ENCODE results near the gene CAMKK1.

Gene CAMKK1

DNA sequence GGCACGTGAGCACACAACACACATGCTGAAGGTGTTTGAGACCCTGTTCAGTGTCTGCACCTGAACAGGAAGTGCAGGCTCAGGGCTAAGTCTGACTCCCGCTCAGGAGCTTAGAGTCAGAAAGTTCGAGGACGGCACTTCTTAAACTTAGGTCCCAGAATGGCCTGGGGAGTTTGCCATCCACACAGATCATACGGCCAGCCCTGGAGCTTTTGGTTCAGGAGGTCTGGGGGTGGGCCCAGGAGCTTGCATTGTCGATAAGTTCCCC is 4.0 kb upstream of the CAMKK1 start:
- no peak for DNase-seq (ENCODE audit: low read depth)

DNA sequence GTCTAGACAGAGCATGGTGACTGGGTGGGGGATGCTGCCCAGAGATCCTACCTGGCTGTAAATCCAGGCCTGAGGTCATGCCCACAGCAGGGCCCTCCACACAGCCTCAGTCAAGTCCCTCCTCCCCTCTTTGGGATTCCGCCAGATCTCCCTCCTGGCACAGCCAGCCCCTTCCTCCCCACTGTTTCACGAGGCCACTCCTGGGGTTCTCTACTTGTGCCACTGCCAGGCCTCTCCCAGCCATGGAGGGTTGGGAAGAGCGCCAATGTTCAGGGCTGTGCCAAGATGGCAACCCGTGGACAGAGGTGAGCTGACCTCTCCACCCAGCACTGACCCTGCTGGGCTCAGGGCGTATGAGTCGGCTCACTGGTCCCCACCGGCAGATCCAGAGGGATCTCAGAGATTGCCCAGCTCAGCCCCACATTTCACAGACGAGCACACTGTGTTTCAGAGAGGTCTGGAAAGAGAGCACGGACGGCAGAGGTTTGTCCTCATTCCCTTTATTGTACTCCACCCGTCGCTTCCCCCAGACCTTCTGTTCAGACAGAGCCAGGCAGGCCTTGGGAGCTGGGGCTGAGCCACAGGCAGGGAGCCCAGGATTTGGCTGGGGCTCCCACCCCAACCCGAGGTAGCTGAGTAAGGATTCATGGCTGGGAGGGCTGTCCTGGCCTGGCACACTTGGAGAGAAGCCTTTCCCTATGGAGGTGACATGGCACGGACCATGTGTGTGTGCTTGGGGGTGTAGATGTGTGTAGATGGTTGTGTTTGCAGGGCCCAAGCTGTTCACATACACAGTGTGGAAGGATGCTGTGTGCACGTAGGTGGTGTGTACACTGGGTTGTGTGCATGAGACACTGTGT is 3.5 kb upstream of the CAMKK1 start:
- no peak for DNase-seq (ENCODE audit: low read depth)

DNA sequence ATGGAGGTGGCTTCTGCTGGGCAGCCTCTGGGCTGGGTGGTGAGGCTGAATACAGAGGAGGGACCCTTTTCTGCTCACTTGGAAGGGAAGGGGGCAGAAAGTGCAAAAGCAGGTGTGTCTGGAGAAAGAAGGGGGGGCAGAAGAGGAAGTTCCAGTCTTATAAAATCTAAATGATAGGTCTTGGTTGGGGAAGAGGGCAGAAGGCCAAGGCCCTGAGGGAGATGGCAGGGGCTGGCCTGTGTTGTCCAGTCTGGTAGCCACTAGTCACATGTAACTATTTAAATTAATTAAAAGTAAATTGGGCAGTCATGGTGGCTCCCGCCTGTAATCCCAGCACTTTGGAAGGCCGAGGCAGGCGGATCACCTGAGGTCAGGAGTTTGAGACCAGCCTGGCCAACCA is 2.5 kb upstream of the CAMKK1 start:
- no peak for DNase-seq (ENCODE audit: low read depth)

DNA sequence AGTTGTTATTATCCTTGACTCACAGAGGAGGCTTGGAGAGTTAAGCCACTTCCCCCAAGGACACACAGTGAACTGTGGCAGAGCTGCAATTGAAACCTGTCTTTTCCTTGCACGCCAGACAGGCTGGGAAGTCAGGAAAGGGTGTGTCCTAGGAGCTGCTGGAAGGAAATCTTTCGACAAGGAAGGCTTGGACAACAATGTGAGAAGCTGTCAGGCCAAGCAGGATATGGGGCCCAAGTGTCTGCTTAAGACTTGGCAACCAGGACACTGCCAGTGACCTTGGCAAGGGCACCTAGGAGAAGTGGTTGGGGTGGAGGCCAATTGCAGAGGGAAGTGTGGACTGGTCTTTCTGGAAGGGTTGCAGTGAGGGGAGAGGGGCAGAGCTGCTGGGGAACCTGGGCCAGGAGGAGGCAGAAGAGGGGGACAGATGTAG is 2.1 kb upstream of the CAMKK1 start:
- no peak for DNase-seq (ENCODE audit: low read depth)

DNA sequence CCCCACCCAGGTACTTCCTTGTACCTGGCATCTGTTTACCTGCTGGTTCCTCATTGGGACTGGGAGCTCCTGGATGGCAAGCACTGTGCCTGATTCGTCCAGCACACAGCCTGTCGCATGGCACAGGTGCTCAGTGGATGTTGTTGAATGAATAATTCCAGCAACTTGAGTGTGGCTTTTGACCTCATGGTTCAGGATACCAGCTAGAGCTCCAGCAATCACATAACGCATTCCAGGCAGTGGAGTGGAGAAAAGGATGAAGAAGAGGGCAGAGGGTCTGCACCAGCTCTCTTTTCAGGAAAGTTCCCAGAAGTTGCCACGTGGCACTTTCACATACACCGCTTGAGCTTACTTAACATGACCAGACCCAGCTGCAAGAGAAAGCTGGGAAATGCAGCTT is 1.3 kb upstream of the CAMKK1 start:
- no peak for DNase-seq (ENCODE audit: low read depth)

GRCh38 chr17:3893720-3894116 is 865 bp upstream of the CAMKK1 start:
- no peak for DNase-seq (ENCODE audit: low read depth)

GRCh38 chr17:3892095-3892998 is 506 bp downstream of the CAMKK1 start:
- peak; percentile 73 for DNase-seq (ENCODE audit: low read depth)

- DNase-seq (ENCODE audit: low read depth): no peak
Measured at GRCh38 chr17:3891626-3892094, 1.2 kb downstream of the CAMKK1 start.

DNA sequence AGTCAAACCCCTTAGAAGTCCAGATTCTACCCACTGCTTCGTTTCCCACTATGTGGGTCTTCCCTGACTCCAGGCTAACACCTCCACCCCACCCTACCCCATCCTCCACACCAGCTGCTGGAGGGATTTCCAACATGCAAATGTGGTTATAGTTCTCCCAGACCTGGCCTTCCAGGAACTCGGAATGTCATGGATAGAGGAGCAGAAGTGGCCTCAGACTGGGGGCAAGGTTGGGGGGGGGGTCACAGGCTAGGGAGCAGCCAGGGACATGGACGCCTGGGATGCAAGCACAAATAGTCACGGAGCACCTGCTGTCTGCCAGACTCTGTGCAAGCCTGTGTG is 2.0 kb downstream of the CAMKK1 start:
- DNase-seq (ENCODE audit: low read depth): no peak

DNA sequence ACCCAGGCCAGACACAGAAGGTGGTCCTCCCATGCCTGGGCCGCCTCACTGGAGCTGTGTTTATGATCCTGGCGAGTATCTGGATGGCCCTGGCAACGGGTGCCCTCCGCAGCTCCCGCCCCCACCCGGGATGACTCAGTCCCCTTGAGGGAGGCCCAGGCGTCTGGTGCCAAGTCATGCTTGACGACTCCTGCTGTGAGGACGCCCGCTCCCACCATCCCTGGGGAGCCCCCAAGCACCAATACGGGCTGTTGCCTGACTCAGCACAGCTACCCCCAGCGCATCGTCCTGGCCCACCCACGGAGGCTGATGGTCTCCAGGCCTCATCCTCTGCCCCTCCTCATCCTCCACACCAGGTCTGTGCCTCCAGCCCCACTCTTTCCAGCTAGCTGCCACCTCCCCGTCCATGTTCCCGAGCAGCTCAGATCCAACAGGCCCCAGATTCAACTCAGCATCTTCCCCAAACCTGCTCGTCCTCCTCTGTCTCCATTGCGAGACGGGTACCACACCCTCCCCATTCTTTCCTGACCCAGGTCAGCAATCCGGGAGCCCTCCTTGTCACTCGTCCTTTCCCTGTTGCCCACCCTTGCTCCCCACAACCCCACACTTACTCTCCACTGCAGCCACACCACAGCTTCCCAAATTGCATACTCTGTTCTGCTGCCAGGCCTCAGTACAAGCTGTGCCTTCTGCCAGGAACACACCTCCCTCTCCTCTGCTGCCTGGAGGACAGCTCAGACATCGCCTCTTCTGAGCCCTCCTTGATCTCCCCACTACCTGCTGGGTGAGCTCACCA is 2.6 kb downstream of the CAMKK1 start:
- DNase-seq (ENCODE audit: low read depth): no peak

DNA sequence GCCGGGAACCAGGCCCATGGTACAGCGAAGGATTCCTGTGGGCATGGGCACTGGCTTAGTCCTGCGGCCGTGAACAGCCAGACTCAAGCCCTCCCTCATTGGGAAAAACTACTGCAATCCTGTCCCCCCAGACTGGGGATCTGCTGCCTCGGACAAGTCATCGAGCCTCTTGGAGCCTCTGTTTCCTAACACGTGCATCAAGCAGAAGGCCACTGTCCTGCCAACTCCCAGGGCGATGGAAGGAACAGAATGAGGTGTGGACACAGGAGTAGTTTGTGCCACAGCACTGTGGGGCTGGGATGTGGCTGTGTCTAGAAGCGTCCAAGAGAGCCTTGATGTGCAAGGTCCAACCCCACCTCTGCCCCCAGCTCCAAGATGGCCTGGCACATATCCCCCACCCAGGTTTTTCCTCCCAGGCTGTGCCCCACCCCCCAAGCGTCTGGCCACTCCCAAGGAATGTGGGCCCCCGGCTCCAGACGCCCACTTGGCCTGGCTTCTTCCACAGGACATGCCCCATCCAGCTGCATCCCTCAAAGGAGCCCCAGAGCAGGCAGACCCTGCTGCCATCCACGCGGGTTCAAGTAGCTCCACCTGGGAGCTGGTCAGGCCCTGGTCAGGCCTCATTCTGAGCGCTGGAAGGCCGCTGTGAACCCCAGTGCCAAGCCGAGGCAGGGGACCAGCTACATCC is 3.4 kb downstream of the CAMKK1 start:
- DNase-seq (ENCODE audit: low read depth): no peak

DNA sequence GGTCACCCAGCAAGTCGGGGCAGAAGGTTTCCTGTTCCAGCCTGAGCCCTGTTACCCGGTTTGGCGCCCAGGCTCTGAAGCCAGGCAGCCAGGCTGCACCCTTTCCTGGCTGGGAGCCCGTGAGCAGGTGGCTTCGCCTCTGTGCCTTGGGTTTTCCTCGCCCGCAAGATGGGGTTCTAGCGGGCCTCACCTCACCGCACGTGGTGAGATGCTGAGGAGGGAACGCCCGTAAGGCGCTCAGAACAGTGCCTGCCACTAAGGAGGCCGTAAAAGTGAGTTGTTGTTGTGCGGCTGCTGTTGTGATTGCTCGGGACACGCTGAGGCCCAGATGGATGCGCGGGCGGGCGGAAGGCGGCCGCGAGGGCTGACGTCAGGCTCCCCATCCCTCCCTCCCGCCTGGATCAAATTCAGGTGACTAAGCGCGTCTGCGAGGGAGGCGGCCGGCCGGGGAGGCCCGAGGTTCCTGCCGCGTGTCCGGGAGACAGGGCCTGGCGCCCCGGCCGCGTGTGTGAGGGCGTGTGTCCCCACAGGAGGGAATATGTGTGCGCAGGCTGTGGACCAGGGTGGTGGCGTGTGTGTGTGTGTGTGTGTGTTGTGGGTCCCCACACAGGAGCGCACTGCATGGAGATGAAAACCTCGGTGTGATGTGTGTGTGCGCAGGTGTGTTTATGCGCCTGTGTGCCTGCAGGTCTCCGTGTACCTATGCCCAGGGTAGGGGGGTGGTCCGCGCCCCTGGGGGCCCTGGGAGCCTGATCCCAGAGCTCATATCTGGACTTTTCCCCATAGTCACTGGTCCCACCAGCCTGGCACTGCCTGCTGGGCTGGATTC is 4.3 kb downstream of the CAMKK1 start:
- no peak for DNase-seq (ENCODE audit: low read depth)

GRCh38 chr17:3887804-3888203 is 5.0 kb downstream of the CAMKK1 start:
- no peak for DNase-seq (ENCODE audit: low read depth)

DNA sequence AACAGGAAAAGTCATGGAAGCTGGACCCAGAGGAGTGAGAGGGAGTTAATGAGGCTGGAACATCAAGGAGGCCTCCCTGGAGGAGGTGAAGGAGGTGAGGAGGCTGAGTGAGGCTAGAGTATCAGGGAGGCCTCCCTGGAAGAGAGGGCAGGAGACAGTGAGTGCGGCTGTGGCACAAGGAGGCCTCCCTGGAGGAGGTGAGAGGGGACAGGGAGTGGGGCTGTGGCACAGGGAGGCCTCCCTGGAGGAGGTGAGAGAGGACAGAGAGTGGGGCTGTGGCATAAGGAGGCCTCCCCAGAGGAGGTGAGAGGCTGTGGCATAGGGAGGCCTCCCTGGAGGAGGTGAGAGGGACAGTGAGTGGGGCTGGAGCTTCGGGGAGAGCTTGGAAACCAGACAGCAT is 5.5 kb downstream of the CAMKK1 start:
- no peak for DNase-seq (ENCODE audit: low read depth)

DNA sequence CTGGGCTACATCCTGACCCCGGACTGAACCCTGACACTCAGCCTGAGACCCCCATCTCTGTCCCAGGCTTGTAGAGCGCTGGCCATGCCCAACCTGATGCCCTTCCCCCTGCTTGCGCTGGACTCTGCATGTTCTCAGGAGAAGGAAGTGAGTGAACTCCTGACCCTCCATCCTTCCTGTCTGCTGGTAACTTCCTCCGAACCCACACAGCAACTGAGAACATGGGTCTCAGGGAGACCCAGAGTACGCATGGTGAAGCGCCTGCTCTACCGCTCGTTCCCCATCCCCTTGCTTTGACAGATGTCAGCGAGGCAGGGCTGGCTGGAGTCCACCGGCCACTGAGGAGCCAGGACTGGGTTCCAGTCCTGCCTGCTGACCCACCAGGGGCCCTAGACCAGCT is 6.1 kb downstream of the CAMKK1 start:
- no peak for DNase-seq (ENCODE audit: low read depth)

DNA sequence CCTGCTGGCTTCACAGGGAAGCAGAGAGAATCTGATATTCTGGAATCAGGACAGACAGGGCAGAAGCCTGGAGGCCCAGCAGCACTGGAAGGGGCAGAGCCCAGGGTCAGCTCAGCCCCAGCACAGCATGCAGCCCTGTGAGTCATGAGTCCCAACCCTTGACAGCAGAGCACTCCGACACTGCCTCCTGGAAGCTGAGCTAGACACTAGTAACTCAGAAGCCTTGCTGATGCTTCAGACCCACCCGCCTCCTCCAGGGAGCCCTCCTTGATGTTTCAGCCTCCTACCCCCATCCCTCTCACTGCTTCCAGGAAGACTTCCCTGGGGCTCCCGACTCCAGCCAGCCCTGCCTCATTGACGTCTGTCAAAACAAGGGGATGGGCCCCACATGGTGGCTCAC is 6.9 kb downstream of the CAMKK1 start:
- no peak for DNase-seq (ENCODE audit: low read depth)

GRCh38 chr17:3885271-3885670 is 7.6 kb downstream of the CAMKK1 start:
- DNase-seq (ENCODE audit: low read depth): no peak

GRCh38 chr17:3884188-3884587 is 8.7 kb downstream of the CAMKK1 start:
- no peak for DNase-seq (ENCODE audit: low read depth)

DNA sequence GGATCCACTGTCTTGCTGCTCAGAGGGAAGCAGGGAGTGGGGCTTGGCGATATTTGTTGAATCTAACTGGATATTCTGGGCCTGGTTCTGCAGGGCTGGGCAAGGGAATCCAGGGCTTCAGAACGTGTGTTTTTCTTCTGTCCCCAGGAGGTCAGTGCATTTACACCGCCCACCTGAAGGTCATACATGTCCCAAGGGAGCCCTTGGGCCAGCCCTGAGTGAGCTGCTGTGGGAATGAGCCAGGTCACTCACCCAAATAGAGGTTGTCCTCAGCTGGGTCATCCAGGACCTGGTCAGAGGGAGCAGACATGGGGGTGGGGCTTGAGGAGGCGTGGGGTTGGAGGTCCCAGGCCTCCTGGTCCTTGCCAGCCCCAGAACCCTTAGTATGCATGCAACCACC is 10.6 kb downstream of the CAMKK1 start:
- DNase-seq (ENCODE audit: low read depth): no peak

DNA sequence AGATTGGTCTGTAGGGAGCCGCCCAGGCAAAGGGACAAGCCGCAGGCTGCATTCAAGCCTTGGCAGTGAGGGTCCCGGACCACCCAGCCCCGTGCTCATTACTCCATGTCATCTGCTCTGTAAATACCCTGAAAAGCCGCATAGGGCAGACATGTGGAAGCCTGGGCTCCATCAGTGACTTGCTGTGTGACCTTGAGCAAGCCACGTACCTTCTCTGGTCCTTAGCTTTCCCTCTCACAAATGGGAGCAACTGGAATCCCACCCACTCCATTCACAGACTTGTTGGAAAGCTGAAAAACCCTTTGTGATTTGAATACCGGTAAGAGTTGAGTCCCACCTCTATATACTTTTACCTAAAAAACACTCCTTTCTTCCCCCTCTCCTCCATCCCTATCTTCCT is 11.9 kb downstream of the CAMKK1 start:
- no peak for DNase-seq (ENCODE audit: low read depth)
